ENCODE data around the gene PACS2.
"Not testable (repeated sequence)": the region's sequence is repeated elsewhere in the genome, so short reads cannot be mapped to it uniquely, and the experiment has no call there.

Gene PACS2

GRCh38 chr14:105300542-105301102, 13.9 kb upstream of the PACS2 start, which contains the start of gene BRF1 (continued):
- TF ChIP-seq RARB (CRISPR knock-in tag; IDR thresholded peaks at IDR 0.05) = no peak

- TF ChIP-seq ESRRG (CRISPR knock-in tag; IDR thresholded peaks at IDR 0.05) (no peak), CSRNP3 (CRISPR knock-in tag; IDR thresholded peaks at IDR 0.05) (no peak), ZFP30 (CRISPR knock-in tag; IDR thresholded peaks at IDR 0.05) (no peak), CREB5 (CRISPR knock-in tag; IDR thresholded peaks at IDR 0.05; ENCODE audit: low read depth) (no peak), ZNF70 (CRISPR knock-in tag; IDR thresholded peaks at IDR 0.05) (no peak), ISL1 (CRISPR knock-in tag; IDR thresholded peaks at IDR 0.05) (no peak), SNAI2 (CRISPR knock-in tag; IDR thresholded peaks at IDR 0.05) (no peak), ZNF8 (CRISPR knock-in tag; IDR thresholded peaks at IDR 0.05) (no peak)
- peak; percentile 91 for ATAC-seq
These were observed 13.2 kb upstream of the PACS2 start for GRCh38 chr14:105301103-105301914.

GRCh38 chr14:105301915-105302249, 12.7 kb upstream of the PACS2 start:
- not testable (repeated sequence) for ATAC-seq

GRCh38 chr14:105303949-105304348, 10.6 kb upstream of the PACS2 start:
- TF ChIP-seq OSR1 (CRISPR knock-in tag; IDR thresholded peaks at IDR 0.05) (no peak), GLIS3 (CRISPR knock-in tag; IDR thresholded peaks at IDR 0.05) (no peak)
- no peak for ATAC-seq

GRCh38 chr14:105304565-105304964, 10.0 kb upstream of the PACS2 start:
- ATAC-seq = no peak
- TF ChIP-seq POU6F1 (CRISPR knock-in tag; IDR thresholded peaks at IDR 0.05; ENCODE audit: borderline replicate concordance, low read depth) = no peak
- no peak for TF ChIP-seq ZFP3 (CRISPR knock-in tag; IDR thresholded peaks at IDR 0.05)

GRCh38 chr14:105305345-105305744, 9.2 kb upstream of the PACS2 start:
- TF ChIP-seq TSHZ2 (CRISPR knock-in tag; IDR thresholded peaks at IDR 0.05) = no peak
- ATAC-seq = no peak

- no peak for ATAC-seq
- TF ChIP-seq ZNF565 (CRISPR knock-in tag; conservative IDR thresholded peaks at IDR 0.05; ENCODE audit: low read depth) = no peak
- no peak for TF ChIP-seq BACH2 (CRISPR knock-in tag; IDR thresholded peaks at IDR 0.05; ENCODE audit: borderline replicate concordance)
- no peak for TF ChIP-seq TCF4 (CRISPR knock-in tag; IDR thresholded peaks at IDR 0.05; ENCODE audit: borderline replicate concordance)
- TF ChIP-seq CREB5 (CRISPR knock-in tag; IDR thresholded peaks at IDR 0.05; ENCODE audit: low read depth) = no peak
- no peak for TF ChIP-seq ZNF70 (CRISPR knock-in tag; IDR thresholded peaks at IDR 0.05)
- TF ChIP-seq ZFP30 (CRISPR knock-in tag; IDR thresholded peaks at IDR 0.05) = no peak
- TF ChIP-seq ISL1 (CRISPR knock-in tag; IDR thresholded peaks at IDR 0.05) = no peak
- no peak for TF ChIP-seq ARNTL (CRISPR knock-in tag; IDR thresholded peaks at IDR 0.05; ENCODE audit: borderline replicate concordance, low read depth)
- no peak for TF ChIP-seq TOX (CRISPR knock-in tag; IDR thresholded peaks at IDR 0.05; ENCODE audit: borderline replicate concordance)
- no peak for TF ChIP-seq ZFP3 (CRISPR knock-in tag; IDR thresholded peaks at IDR 0.05)
- TF ChIP-seq SNAI2 (CRISPR knock-in tag; IDR thresholded peaks at IDR 0.05) = no peak
- TF ChIP-seq OSR1 (CRISPR knock-in tag; IDR thresholded peaks at IDR 0.05) = no peak
- no peak for TF ChIP-seq RARB (CRISPR knock-in tag; IDR thresholded peaks at IDR 0.05)
- TF ChIP-seq ZNF8 (CRISPR knock-in tag; IDR thresholded peaks at IDR 0.05) = no peak
- TF ChIP-seq PPARA (CRISPR knock-in tag; IDR thresholded peaks at IDR 0.05; ENCODE audit: borderline replicate concordance) = no peak
- no peak for TF ChIP-seq GLIS3 (CRISPR knock-in tag; IDR thresholded peaks at IDR 0.05)
- no peak for TF ChIP-seq CSRNP3 (CRISPR knock-in tag; IDR thresholded peaks at IDR 0.05)
These were observed 8.8 kb upstream of the PACS2 start for GRCh38 chr14:105305791-105306190.
